ENCODE results near the gene NKD2. TPM values are rescaled to one million over a fixed set of nuclear protein-coding genes. Genes with fewer than 3 reads are reported as not detected.
"Not testable (repeated sequence)": the region's sequence is repeated elsewhere in the genome, so short reads cannot be mapped to it uniquely, and the experiment has no call there.

NKD2 gene
- total RNA-seq, 1 donor: 2.2 TPM

GRCh38 chr5:1078206-1078605 lies 69.6 kb downstream of the NKD2 start:
- no peak for TF ChIP-seq CTCF (IDR thresholded peaks at IDR 0.05; ENCODE audit: insufficient read depth, low read depth, low read length)
- H3K4me3 ChIP-seq (ENCODE audit: low read depth, low read length): no peak overlapping the region
- DNase-seq (ENCODE audit: low read depth): no peak

- no peak for DNase-seq (ENCODE audit: low read depth)
- H3K4me3 ChIP-seq (ENCODE audit: low read depth, low read length): no peak overlapping the region
- TF ChIP-seq CTCF (IDR thresholded peaks at IDR 0.05; ENCODE audit: insufficient read depth, low read depth, low read length): no peak
These were observed 70.2 kb downstream of the NKD2 start for GRCh38 chr5:1078851-1079250.

- DNase-seq (ENCODE audit: low read depth): no peak
- TF ChIP-seq CTCF (IDR thresholded peaks at IDR 0.05; ENCODE audit: insufficient read depth, low read depth, low read length): no peak
- no peak overlapping the region for H3K4me3 ChIP-seq (ENCODE audit: low read depth, low read length)
These were observed 70.9 kb downstream of the NKD2 start for GRCh38 chr5:1079486-1079885.

- DNase-seq (ENCODE audit: low read depth): no peak
These were observed 71.4 kb downstream of the NKD2 start for GRCh38 chr5:1079961-1080360.

GRCh38 chr5:1080432-1080831 lies 71.8 kb downstream of the NKD2 start:
- no peak overlapping the region for H3K4me3 ChIP-seq (ENCODE audit: low read depth, low read length)
- TF ChIP-seq CTCF (IDR thresholded peaks at IDR 0.05; ENCODE audit: insufficient read depth, low read depth, low read length): no peak
- DNase-seq (ENCODE audit: low read depth): no peak

More at GRCh38 chr5:1079961-1080360, 71.4 kb downstream of the NKD2 start:
- TF ChIP-seq CTCF (IDR thresholded peaks at IDR 0.05; ENCODE audit: insufficient read depth, low read depth, low read length): no peak
- H3K4me3 ChIP-seq (ENCODE audit: low read depth, low read length): no peak overlapping the region

- no peak for TF ChIP-seq CTCF (IDR thresholded peaks at IDR 0.05; ENCODE audit: insufficient read depth, low read depth, low read length)
- no peak for DNase-seq (ENCODE audit: low read depth)
- no peak overlapping the region for H3K4me3 ChIP-seq (ENCODE audit: low read depth, low read length)
These were observed 72.9 kb downstream of the NKD2 start for GRCh38 chr5:1081519-1081918.

GRCh38 chr5:1083026-1083425 lies 74.4 kb downstream of the NKD2 start:
- DNase-seq (ENCODE audit: low read depth); H3K4me3 ChIP-seq (ENCODE audit: low read depth, low read length): not testable (repeated sequence)

Data from fibroblast of villous mesenchyme (primary cell).